Measurements from ENCODE around the gene RAB11FIP5.
"Not testable (repeated sequence)": the region's sequence is repeated elsewhere in the genome, so short reads cannot be mapped to it uniquely, and the experiment has no call there.

The RAB11FIP5 gene

DNA sequence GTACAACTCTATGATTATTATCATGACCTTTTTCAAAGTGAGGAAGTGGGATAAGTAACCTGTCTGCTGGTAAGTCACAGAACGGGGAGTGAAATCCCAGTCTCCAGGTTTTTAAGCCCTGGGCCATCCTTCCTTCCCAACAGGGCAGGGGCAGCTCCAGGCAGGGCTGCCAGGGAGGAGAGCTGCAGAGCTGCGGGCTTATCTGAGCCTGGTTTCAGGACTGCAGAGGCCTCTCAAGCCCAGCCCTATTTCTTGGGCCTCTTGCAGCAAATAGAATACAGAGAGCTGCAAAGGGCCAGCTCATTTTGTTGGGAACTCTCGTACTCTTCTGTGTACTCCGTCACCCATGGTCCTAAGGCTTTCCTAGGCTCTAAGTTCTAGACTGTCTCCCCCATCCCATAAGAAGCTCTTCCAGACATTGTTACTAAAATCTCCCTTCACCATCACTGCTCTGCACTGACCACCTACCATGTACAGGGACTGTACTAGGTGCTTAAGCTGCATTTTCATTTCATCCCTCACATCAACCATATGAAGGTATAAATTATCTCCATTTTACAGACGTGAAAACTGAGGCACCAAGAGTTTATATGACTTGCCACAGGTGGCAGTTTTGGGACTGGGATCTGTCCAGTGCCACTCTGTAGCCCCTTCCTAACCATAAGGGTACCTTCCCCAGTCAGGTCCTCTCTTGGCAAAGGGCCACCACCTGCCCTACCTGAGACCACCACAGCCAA, 3.1 kb downstream of the RAB11FIP5 start:
- no peak for DNase-seq

DNA sequence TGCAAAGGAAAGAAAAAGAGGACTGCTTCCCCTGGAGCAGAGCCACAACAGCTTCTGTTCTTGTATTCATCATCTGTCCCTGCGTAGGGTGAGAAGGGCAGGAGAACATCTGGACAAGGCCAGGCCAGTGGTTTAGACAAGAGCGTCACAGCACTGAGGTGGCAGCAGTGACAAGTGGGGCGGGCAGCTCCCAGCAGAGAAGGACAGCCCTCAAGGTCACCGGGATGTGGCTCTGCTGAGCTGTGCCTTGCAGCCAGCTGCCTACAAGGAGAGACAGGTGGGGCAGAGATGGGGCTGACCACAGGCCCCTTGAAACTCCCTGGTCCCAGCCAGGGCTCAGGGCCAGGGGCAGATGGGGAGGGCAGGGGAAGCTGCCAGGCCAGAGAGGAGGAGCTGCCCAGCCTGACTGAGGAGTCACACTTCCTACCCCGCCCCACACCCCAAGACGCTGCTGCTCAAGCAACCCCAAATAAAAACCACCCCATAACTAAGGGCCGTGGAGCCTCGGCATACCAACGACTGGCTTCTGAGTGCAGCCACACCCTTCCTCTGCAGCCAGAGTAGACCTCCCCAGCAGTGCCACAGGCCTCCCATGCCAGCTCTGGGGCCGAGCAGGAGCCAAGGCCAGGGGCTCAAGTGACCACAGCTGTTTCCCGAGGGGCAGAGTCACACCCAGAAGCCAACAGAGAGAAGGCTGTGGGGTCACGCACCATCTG, 5.4 kb downstream of the RAB11FIP5 start:
- no peak for DNase-seq

DNA sequence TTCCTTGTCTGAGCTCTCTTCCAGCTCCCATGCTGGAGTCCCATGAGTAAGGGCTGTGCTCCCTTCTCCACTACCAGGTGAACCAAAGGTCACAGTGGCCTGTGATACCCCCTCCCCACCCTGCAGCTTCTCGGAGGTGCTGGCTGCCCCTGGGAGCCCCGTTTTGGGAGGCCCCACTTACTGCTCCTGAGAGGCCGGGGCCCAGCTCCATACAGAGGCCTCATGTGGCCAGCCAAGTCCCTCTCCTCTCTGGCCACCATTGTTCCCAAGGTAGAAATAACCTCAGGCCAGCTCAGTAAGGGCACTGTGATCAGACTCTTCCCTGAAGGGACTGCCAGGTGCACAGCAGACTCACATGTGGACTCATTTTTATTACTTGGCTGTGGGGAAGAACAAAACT, 6.0 kb downstream of the RAB11FIP5 start:
- DNase-seq = no peak

DNA sequence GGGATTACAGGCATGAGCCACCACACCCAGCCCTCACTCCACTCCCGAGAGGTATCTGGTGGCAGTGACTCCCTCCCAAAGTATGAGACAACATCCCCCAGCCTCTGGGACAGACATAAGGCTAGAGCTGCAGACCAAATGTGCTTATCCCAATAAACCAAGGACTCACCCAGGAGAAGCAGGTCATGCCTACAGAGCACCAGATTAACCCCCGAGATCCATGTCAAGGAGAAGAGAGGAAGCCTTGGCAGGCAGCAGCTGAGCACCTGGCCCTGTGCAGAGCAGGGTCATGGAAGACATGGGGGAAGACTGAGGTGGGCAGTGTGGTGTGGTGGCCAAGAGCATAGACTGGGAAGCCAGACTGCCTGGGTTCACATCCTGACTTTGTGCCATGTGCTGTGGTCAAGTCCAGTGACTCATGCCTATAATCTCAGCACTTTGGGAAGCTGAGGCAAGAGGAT, 7.2 kb downstream of the RAB11FIP5 start:
- DNase-seq = no peak

DNA sequence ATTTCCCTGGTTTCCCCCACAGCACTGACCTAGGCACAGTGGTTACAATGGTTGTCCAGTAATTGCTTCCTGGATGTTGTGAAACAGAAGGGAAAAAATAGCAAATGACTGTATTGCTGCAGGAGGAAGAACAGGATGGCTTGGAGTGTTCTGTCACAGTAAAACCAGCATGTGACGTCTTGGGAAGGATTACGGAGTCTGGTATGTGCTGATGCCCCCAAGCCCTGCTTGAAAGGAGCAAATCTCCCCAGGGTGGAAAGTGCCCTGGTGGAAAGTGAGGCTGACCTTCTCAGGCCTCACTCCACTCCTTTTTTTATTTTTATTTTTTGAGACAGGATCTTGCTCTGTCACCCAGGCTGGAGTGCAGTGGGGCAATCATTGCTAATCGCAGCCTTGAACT, 7.8 kb downstream of the RAB11FIP5 start:
- no peak for DNase-seq

DNA sequence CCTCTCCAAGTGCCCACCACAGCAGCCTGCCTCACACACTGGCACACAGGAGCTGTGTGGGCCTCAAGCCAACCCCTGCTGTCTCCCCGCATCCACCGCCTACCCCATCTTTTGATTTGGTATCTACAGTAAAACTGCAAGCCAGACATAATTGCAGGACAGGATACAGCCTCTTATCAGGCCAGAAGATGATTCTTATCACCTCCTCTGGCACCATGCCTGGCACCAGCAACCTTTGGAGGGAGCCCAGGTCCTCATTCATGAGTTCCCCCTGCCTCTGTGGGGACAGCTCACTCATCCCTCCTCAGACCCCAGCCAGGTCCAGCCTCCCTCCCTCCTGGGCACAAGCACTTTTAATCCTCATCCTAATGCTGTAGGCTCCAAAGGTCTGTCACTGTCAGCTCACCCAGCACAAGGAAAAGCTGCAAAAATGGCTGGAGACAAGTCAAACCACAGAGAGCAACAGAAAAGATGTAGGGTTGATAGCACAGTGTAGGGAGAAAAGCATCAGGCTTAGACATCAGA, 9.7 kb downstream of the RAB11FIP5 start:
- DNase-seq = no peak

DNA sequence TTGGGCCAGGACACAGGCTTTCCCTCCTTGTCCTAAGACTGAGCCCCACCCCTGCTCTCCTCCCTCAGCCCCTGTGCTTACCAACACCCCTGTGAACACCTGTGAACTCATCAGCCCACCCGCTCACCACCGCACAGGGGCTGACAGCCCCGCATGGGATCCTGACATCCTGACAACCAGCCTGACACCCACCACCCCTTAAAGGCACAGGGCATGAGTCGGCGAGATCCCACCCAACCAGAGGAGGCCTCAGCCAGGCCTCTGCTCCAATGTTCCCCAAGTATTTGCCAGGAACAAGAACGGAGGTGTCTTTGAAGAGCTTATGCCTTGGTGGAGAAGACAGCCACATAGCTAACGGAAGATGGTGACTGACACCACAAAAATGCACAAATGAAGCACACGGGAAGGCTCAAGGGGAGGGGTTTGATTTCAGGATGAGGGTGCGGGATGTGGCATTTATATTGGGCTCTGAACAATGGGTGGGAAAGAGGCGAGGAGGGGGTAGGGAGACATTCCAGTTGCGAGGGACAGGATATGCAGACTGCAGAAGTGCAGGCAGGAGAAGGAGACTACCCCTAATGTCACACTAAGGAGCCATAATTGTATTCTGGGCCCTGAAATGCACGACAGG, 11.0 kb downstream of the RAB11FIP5 start:
- no peak for DNase-seq

DNA sequence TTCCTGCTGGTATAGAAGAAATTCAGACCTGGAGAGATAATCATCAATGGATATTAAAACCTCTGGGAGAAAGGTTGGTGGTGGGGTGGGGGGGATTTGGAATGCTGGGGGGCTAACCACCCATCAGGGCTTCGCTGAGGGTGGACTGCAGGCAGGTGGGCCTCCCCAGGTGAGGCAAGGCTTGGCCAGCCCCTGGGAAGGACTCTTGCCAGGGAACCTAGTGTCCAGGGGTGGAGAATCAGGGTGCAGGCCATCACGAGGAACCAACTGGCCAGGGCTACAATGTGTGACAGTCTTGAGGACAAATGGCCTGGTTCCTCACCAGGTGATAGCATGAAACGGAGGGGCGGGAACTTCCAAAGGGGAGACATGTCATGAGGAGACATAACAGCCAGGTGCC, 11.8 kb downstream of the RAB11FIP5 start:
- no peak for DNase-seq

DNA sequence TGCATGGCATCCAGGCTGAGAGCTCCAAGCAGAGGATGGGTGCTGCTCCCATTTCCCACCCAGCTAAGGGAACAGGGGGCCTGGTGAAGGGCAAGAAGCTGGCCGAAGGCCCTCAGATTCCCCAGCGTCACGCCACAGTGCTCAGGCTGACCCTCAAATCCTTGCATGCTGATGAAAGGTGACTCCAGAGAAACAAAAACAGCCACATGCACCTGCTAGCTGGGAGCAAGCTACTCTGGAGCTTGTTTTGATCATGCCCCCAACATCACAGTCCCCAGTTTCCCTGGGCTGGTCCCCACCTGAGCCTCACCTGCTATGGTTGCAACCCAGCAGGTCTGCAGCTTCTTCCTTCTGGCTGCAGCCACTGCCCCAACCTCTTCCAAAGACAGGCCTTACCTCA, 13.3 kb downstream of the RAB11FIP5 start:
- DNase-seq = no peak

DNA sequence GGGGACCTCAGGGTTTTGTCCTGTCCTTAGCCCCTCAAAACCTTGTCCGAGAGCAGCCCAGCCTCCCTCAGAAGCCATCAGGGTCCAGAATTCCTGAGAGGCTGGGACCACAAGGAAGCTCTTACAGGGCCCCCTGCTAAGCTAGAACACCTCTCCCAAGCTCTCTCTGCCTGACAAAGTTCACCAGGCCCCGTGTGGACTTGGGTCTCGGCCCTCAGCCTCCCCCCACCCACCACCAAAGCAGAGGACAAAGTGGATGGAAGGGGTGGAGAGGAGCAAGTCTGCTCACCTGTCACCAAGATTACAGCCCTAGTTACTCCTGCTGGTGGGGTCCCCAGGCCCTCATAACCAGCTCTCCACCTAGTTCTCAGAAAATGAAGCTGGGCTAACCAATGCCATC, 16.8 kb downstream of the RAB11FIP5 start:
- DNase-seq = no peak

DNA sequence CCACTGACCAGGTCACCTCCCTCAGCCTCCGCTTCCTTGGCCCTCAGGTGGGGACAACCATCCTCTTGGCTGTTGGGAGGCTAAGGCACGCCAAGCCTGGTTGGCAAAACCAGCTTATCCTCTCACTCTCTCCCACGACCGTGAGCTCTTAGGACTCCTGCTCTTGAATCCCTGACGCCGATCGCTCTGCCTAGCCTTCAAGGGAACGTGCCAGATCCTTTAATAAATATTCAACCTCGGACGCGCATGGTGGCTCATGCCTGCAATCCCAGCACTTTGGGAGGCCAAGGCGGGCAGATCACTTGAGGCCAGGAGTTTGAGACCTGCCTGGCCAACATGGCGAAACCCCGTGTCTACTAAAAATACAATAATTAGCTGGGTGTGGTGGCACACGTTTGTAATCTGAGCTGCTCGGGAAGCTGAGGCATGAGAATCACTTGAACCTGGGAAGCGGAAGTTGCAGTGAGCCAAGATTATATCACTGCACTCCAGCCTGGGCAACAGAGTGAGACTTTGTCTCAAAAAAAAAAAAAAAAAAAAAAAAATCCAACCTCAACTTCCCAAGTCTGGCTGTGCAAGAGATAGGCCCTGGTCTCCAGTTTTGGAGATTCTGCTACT, 19.0 kb downstream of the RAB11FIP5 start:
- not testable (repeated sequence) for DNase-seq

DNA sequence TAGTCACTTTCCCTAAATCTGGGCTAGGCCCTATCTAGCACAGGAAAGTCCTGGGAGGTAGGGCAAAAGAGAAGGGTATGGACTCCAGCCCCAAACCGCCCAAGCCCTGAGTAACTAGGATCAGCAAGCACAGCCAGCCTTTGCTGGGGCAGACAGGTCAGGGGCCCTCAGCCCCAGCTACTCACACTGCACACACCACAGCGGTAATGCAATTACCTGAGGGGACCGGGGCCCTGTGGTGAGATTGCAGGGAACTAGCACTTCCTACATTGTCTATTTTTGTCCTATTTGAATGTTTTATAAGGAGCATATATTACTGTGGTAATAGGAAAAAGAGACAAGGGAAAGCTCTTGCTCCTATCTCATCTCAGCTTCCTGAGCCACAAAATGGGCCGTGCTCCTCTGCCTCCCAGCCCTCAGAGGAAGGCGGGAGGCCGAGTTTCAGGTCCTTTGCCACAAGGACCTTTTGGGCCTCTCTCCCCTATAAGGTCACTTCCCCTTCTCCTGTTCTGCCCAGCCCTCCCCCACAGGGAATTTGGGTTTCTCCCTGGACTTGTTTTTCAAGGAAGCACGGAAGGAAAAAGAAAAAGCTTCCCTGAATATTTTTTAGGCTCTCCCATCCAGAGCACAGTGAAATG, 20.5 kb downstream of the RAB11FIP5 start:
- DNase-seq = no peak

DNA sequence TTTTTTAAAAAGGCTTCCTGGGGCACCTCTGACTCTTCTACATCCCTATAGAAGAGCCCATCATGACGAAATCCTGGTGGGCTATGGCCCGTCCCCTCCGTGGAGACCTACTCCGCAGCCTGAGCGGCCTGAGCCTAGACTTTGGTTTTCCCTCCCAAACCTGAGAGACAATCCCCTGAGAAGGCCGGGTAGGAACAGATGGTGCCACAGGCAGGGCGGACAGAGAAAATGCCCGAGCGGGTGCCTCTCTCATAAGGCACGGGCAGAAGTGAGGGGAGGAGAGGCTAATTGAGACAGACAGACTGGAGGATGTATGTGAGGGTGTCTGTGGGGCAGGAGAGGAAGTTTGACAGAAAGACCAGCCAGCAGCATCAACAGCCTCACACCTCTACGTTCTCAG, 21.1 kb downstream of the RAB11FIP5 start:
- DNase-seq = no peak

DNA sequence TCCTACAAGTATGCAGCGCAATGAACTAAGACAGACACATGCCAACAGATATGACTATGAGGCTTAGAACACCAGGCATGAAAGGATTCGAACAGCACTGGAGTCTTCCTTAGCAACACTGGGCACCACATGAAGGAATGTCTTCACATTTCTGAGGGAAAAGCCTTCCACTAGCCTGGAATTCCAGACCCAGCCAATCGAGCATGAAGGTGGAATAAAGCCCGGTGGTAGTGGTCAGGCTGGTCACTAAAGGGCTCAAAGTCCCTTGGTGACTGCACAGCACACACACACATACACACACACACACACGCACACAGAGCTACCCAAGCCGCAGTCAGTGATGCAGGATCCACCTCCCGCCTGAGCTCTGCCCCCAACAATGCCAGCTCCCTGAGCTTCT, 21.6 kb downstream of the RAB11FIP5 start:
- DNase-seq = no peak

DNA sequence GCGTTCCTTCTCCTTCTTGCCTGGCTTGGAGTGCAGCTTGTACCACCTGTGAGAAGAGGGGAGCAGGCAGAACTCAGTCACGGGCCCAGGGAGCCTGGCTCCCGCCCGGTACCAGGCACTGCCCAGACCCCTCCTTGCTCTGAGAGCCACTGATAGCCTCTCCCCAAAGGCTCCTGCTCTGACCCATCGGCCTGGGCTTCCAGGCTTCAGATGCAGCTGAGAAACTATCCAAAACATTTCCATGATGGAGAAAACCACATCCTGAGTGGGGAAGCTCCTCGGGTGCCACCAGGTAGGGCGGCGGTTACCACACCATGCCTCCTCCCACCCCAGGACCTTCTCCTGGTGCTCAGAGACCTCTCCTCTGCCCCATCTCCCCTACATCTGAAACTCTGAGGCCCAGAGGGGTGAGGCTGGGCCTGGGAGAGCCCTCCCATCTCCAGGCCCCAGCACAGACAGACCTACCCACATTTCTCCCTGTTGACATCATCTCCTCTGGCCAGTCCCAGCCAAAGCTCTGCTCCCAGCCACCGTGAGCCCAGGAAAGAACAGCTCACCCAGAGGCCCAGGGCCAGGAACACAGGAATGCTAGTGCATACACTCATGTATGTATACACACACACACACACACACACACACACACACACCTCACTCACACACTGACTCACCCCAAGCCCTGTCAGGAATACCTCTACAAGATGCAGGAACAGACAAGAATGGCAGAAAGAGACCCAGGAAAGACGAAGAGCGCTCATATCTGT, 23.3 kb downstream of the RAB11FIP5 start:
- DNase-seq = no peak

DNA sequence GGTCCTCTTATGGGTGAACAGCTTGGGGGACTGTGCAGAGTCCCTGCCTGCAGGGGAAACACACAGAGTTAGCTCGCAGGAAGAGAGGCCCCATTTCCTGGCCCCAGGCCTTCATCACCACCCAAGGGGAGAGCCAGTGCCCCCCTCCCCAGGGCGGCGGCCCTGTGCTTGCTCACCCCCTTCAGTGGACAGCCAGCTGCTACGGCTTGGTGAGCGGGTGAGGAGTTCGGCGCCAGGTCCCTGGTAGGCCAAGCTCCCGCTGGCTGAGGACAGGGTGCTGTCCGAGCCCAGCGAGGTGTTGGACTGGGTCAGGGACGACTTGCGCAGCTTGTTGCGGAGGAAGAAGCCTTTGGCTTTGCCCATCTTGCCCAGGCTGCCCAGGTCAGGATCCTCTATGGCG, 24.0 kb downstream of the RAB11FIP5 start:
- DNase-seq = no peak

DNA sequence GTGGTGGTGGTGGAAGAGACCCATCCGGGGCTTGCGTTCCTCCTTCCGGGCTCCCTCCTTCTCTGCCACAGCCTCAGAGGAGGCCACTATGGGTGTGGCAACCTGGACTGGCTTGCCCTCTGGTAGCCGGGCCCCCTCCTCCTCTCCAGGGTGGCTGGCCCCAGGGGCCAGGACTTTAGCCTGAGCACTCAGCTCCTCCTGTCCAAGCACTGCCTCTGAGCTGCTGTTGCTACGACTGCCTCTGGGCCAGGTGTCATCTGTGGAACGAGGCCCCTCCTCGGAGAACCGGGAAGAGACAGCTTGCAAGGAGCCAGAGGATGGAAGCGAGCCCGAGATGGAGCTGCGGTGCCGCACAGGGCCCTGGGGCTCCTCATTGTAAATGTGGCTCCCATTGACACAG, 24.5 kb downstream of the RAB11FIP5 start:
- DNase-seq = no peak

DNA sequence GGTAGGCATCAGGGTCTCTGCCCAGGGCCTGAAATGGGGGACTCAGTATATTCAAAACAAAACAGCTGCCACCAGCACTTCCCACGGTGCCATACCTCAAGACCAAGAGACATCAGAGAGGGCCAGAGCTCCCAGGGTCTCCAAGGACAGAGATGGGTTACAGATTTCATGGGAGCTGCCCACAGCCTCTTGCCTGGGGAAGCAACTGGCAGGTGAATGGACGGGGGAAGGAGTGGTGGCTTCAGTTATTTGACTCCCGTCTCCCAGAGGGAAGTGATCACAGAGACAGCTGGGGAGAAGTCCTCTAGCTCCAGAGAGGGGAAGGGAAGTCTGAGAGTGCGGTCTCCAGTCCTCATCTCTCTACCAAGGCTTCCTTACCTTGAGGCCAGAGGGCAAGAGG, 25.4 kb downstream of the RAB11FIP5 start:
- DNase-seq = no peak

DNA sequence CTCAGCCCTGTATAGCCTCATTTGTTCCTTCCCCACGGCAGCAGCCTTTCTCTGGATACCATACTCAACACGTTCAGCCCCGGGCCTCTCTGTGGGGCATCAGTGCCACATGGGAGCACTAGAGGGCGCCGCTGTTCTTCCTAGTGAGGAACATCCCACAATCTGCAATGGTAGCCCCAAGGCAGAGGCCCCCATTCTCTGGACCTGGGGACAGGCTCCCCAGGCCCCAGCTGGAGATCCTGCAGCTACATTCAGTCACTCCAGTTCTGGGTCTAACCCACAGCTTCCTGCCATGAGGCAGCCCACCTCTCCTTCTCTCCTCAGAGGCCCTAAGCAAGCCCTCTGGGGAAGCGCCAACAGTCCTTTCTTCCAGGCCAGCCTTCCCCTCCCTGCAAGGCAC, 27.1 kb downstream of the RAB11FIP5 start:
- peak; percentile 71 for DNase-seq

DNA sequence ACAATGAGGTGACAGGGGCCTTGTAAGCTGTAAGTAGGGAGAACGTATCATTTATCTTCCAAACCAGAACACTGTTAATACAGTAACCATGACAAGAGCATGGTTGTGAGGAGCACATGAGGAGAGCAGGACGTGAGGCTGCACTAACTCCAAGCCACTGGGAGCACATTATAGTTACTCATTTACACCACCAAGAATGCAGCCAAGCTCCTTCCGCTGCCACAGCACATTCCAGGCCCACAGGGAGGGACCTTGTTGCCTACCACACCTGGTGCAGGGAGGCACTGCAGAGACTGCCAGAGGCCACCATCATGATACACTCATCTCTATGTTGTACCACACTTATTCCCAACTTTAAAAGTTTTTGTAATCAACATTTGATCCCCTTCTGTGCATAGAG, 27.8 kb downstream of the RAB11FIP5 start:
- no peak for DNase-seq

DNA sequence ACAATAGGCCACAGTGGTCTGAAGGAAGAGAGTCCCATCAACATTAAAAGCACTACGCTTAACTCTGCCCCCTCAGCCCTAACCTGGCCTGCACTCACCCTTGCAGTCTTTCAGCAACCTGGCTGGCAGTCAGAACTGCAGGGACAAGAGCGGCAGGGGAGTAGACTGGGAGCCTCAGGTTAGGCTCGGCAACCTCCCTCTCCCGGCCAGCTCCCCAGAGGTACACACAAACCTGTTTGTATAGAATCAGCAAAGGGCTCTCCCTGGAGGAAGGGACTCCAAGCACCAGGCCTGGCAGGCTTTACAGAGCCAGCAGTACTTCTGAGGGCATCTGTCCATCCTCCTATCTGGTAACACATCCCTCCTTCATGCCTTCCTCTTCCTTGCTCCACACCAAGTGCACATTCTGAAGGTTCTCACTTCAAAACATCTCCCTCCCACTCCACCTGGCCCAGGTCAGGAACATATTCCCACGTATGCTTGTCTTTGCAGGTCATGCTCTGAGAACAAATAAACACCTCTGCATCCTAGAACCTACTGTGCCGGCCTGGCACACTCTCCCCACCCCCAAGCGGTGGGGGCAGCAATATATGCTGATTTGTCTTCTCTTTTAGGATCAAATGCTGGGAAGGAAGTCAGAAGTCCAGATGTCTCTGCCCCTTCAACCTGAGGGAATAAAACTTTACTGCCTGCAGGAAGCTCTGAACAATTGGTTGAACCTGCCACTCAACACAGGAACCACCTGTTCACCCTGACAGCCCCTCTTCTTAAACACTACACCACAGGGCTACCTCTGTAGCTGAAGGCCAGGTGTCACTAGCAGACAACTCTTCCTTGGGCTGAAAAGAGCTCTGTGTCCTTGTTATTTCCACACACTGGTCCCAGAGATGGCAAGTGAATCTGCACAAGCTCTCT, 28.6 kb downstream of the RAB11FIP5 start:
- no peak for DNase-seq
